Measurements from ENCODE around the gene UBA52.
A peak's percentile ranks its signal among the peaks of the same experiment; 100 is the strongest.
"Not testable (repeated sequence)": the region's sequence is repeated elsewhere in the genome, so short reads cannot be mapped to it uniquely, and the experiment has no call there.

The UBA52 gene

DNA sequence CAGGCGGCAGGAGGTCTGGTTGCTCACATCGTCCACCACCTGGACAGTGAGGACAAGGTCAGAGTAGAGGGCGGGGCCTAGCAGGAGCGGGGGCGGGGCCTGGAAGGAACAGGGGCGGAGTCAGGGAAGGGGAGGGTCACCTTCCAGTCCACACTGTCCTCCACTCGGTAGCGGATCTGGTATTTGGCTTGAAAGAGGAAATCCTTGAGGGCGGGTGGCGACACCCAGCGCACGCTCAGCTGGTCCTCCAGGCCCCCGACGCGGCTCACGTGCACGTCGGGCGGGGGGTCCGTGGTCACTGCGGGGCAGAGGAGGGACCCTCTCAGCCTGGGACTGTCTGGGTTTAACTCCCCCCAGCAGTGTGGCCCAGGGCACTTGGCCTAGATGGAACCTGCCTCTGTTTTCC lies 25.1 kb downstream of the UBA52 start:
- DNase-seq (ENCODE audit: low read depth, low spot score), result no peak
- H3K4me3 ChIP-seq (ENCODE audit: low read depth, low read length), result no peak overlapping the region

DNA sequence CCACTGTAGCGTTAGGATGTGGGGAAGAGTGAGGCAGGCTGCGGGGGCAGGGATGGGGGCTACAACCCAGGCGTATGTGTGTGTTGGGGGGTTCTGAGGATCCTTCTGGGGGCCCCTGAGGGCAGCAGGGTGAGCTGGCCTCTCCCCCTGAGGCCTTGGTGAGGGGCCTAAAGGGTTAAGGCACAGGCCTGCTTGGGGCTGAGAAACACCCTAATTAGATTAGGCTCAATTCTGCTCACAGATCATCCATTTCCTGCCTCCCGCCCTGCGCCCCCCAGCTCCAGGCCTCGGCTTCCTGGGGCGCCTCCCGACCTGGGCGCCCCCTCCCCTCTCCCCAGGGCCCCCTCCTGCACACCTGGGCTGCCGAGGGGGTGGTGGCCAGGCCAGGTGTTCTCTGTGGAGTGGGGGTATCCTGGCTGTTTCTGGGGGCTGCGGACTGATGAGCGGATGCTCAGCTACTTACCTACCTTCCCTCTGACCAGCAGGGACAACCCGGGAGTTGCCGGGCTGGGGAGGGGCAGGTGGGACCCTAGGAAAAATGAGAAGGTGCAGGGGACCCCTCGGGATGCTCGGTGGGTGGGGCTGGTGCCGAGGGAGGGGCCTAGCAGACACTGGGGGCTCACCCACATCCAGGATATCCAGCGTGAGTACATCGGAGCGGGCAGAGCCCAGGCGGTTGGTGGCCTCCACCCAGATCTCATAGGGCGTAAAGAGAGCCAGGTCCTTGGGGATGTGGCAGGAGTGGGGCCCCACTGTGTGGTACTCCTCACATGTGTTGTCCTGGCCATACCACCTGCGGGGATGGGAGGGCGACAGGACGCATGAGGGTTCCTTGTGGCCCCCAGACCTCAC lies 26.4 kb downstream of the UBA52 start:
- TF ChIP-seq, protein P1, sequence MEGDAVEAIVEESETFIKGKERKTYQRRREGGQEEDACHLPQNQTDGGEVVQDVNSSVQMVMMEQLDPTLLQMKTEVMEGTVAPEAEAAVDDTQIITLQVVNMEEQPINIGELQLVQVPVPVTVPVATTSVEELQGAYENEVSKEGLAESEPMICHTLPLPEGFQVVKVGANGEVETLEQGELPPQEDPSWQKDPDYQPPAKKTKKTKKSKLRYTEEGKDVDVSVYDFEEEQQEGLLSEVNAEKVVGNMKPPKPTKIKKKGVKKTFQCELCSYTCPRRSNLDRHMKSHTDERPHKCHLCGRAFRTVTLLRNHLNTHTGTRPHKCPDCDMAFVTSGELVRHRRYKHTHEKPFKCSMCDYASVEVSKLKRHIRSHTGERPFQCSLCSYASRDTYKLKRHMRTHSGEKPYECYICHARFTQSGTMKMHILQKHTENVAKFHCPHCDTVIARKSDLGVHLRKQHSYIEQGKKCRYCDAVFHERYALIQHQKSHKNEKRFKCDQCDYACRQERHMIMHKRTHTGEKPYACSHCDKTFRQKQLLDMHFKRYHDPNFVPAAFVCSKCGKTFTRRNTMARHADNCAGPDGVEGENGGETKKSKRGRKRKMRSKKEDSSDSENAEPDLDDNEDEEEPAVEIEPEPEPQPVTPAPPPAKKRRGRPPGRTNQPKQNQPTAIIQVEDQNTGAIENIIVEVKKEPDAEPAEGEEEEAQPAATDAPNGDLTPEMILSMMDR (IDR thresholded peaks at IDR 0.05; ENCODE audit: low read depth, low read length), result no peak
- no peak overlapping the region for H3K4me3 ChIP-seq (ENCODE audit: low read depth, low read length)
- in situ Hi-C loops (cut with HindIII; ENCODE audit: low sequenced_read_pairs), result no loop called here
- no peak for DNase-seq (ENCODE audit: low read depth, low spot score)

More for the DNA sequence above, 25.1 kb downstream of the UBA52 start:
- TF ChIP-seq, protein P1 (IDR thresholded peaks at IDR 0.05; ENCODE audit: low read depth, low read length), result no peak
- in situ Hi-C loops (cut with HindIII; ENCODE audit: low sequenced_read_pairs), result no loop called here

DNA sequence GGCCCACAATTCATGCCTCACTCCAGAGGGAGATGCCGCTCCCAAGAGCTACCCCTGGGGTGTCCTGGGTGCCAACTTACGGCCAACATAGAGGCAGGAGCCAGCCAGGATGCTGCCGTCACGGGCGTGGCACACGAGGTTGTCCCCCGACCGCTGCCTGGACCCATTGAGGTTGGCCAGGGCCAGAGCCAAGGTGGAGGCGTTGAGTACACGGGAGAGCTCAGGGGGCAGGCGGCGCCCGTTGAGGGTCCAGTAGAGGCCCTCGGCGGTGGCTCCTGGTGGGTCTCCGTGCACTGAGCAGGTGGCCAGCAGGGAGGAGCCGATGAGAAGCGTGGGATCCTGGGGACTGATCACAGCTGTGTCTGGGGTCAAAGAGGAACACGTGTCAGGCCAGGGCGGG lies 27.8 kb downstream of the UBA52 start:
- TF ChIP-seq, protein P1 (IDR thresholded peaks at IDR 0.05; ENCODE audit: low read depth, low read length), result no peak
- H3K4me3 ChIP-seq (ENCODE audit: low read depth, low read length), result no peak overlapping the region
- in situ Hi-C loops (cut with HindIII; ENCODE audit: low sequenced_read_pairs), result no loop called here
- no peak for DNase-seq (ENCODE audit: low read depth, low spot score)

DNA sequence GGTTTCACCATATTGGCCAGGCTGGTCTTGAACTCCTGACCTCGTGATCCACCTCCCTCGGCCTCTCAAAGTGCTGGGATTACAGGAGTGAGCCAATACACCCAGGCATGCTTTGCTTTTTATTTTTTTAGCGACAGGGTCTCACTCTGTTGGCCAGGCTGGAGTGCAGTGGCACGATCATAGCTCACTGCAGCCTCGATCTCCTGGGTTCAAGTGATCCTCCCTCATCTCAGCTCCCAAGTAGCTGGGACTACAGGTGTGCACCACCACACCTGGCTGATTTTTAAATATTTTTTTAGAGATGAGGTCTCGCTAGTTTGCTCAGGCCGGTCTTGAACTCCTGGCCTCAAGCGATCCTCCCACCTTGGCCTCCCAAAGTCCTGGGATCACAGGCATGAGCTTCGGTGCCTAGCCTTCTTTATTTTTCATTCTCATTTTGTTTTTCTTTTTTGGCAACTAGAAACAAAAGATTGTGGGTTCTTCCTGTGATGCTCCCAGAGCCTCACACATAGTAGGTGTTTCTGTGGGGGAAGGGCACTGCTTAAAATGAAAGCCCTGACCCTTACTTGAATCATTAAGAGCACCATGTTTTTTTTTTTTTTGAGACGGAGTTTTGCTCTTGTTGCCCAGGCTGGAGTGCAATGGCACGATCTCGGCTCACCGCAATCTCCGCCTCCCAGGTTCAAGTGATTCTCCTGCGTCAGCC lies 29.2 kb downstream of the UBA52 start:
- in situ Hi-C loops (cut with HindIII; ENCODE audit: low sequenced_read_pairs); H3K4me3 ChIP-seq (ENCODE audit: low read depth, low read length); DNase-seq (ENCODE audit: low read depth, low spot score): not testable (repeated sequence)

DNA sequence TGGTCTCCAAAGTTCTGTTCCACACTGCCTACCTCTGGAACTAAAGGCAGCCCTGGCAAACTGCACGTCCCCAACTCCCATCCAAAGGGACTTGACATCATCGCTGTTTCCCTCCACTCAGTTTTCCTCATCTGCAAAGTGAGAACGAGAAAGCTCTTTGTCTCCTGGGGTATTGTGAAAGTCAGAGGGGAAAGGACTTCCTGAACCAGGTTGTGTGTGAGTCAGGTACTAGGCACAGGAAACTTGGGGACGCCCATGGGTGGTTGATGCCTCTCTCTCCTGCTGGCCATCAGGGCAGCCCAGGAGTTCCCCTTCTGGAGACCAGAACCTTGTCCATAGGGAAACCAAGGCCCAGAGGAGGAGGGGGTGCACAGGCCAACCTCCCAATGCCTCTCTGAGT lies 30.2 kb downstream of the UBA52 start:
- in situ Hi-C loops (cut with HindIII; ENCODE audit: low sequenced_read_pairs), result no loop called here
- H3K4me3 ChIP-seq (ENCODE audit: low read depth, low read length), result no peak overlapping the region
- no peak for DNase-seq (ENCODE audit: low read depth, low spot score)
- TF ChIP-seq, protein P1 (IDR thresholded peaks at IDR 0.05; ENCODE audit: low read depth, low read length), result no peak

DNA sequence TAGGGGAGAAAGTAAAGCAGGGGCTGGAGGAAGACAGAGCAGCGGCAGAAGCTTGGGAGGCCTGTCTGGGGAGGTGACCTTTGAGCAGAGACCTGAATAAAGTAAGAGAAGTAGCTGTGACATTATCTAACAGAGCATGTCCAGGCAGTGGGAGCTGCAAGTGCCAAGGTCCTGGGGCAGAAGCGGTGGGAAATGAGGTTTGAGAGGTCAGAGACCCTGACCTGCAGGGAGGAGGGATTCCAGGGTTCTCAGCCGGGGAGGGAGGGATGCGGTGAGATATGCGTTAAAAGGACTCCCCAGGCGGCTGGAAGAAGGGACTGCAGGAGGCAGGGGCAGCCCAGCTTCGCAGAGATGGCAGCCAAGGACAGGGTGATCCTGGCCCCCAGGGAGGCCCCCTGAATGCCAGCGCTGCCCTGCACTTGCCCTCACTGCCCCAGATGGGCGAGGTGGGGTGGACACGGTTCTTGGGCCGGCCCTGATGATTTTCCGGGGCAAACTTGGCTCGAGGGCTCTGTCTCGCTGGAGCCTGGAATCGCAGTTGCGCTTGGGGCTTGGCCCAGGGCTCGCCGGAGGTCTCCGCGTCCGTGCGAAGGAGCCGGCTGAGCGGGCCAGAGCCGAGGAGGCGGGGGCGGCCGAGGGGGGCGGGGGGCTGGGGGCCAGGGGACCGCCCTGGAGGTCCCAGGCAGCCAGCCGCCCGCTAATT lies 31.7 kb downstream of the UBA52 start:
- DNase-seq (ENCODE audit: low read depth, low spot score), result peak; percentile 7
- TF ChIP-seq, protein P1 (IDR thresholded peaks at IDR 0.05; ENCODE audit: low read depth, low read length), result peak; percentile 29
- in situ Hi-C loops (cut with HindIII; ENCODE audit: low sequenced_read_pairs), result no loop called here

More for the DNA sequence above, 31.7 kb downstream of the UBA52 start:
- no peak overlapping the region for H3K4me3 ChIP-seq (ENCODE audit: low read depth, low read length)

All from astrocyte of the spinal cord (primary cell).